HepG2 (cell line): ENCODE data around the gene ACAP2. TPM values are rescaled to one million over a fixed set of nuclear protein-coding genes. Genes with fewer than 3 reads are reported as not detected.

ENCODE experiments used
- ATAC-seq: fragments of 200-7000 bp; cut with Tn5 transposase; 3 replicates; pipeline ENCODE4 v1.9.1; 2020; ENCODE audit warnings: mild to moderate bottlenecking, moderate library complexity
- BruUV-seq: library from RNA; stranded (reverse); fragments of 400-500 nt; replicated peaks from 2 replicates; lab custom pipeline; 2021; lab: Mats Ljungman, UMichigan
- CTCF ChIA-PET: fragments of 300-600 bp; formaldehyde crosslinking; extraction: SDS; loops from one replicate; lab custom pipeline; 2021; ENCODE audit warnings: low total read pairs, inconsistent platforms, low intra/inter-chr PET ratio; lab: Yijun Ruan, JAX
- POLR2A ChIA-PET: fragments of 350-600 bp; sonication (Branson Sonifier 250); formaldehyde crosslinking; loops from one replicate; lab custom pipeline; 2020; ENCODE audit warnings: antibody characterized with exemption, inconsistent platforms; lab: Yijun Ruan, JAX
- DNase-seq: peaks from one replicate; pipeline ENCODE4 v3.0.0-alpha.2; 2015; ENCODE audit warnings: low spot score
- FAIRE-seq: peaks from 3 replicates; lab custom pipeline; 2011; peaks lifted over from hg19 to GRCh38; lab: Jason Lieb, UNC
- H2AFZ ChIP-seq: one replicate; pipeline ENCODE4 v1.6.1; 2011; ENCODE audit warnings: low read length, inconsistent platforms
- H3K27ac ChIP-seq: fragments of 300-600 bp; 3 replicates; pipeline ENCODE4 v1.8.0; 2011; ENCODE audit warnings: mixed run types, mild to moderate bottlenecking, mixed read lengths, low read length, inconsistent platforms; ENCODE audit not compliant: insufficient read depth; ENCODE audit errors: extremely low read length
- H3K27me3 ChIP-seq, 2 experiments: fragments of 200-600 bp in 1 of 2; 2 replicates in 1 of 2; 3 replicates in 1 of 2; pipeline versions ENCODE4 v1.6.0 to v1.8.0; 2011; ENCODE audit warnings: low read length in 2 of 2, mild to moderate bottlenecking in 2 of 2, moderate library complexity in 2 of 2, inconsistent platforms in 1 of 2; ENCODE audit not compliant: insufficient read depth in 2 of 2, control insufficient read depth in 1 of 2
- H3K36me3 ChIP-seq, 2 experiments: fragments of 200-600 bp in 1 of 2; replicated peaks in 1 of 2; 2 replicates in 1 of 2; 3 replicates in 1 of 2; pipeline versions ENCODE4 v1.5.1 to v1.8.0; 2011; ENCODE audit warnings: low read length in 2 of 2, inconsistent platforms in 1 of 2; ENCODE audit not compliant: insufficient read depth in 2 of 2, control insufficient read depth in 1 of 2
- H3K4me1 ChIP-seq: 2 replicates; pipeline ENCODE4 v1.5.1; 2012; ENCODE audit warnings: low read length, inconsistent platforms; ENCODE audit not compliant: insufficient read depth
- H3K4me2 ChIP-seq: 2 replicates; pipeline ENCODE4 v1.6.0; 2011; ENCODE audit warnings: low read depth, low read length, inconsistent platforms
- H3K4me3 ChIP-seq, 3 experiments: fragments of 200-600 bp in 1 of 3; sonication (generic), shearing (Covaris generic) in 1 of 3; replicated peaks in 1 of 3; 2 replicates each; pipeline ENCODE4 v1.5.1; 2011 to 2016; ENCODE audit warnings: low read length in 3 of 3, inconsistent platforms in 2 of 3, low read depth in 2 of 3, mild to moderate bottlenecking in 2 of 3, control low read depth in 1 of 3, mixed read lengths in 1 of 3; ENCODE audit not compliant: insufficient read depth in 1 of 3
- H3K79me2 ChIP-seq: one replicate; pipeline ENCODE4 v1.6.1; 2011; ENCODE audit warnings: low read length, inconsistent platforms; ENCODE audit not compliant: insufficient read depth
- H3K9ac ChIP-seq: 2 replicates; pipeline ENCODE4 v1.6.0; 2011; ENCODE audit warnings: mild to moderate bottlenecking, low read depth, low read length, inconsistent platforms; ENCODE audit not compliant: insufficient read depth
- H3K9me3 ChIP-seq: 2 replicates; pipeline ENCODE4 v1.5.1; 2012; ENCODE audit warnings: mild to moderate bottlenecking, low read length
- H4K20me1 ChIP-seq: 2 replicates; pipeline ENCODE4 v1.6.0; 2011; ENCODE audit warnings: inconsistent platforms, mild to moderate bottlenecking, low read length, moderate library complexity; ENCODE audit not compliant: insufficient read depth
- ETS1 ChIP-seq: sonication (generic); formaldehyde crosslinking; IDR thresholded peaks from 2 replicates; pipeline ENCODE4 v1.4.0; 2020; ENCODE audit warnings: missing genetic modification reagents
- MAFK ChIP-seq, 2 experiments: IDR thresholded peaks in 1 of 2; conservative IDR thresholded peaks in 1 of 2; 2 replicates each; pipeline ENCODE4 v1.6.1; 2011; ENCODE audit warnings: improper control_type of control experiment in 2 of 2, low read length in 2 of 2
- NFE2L2 ChIP-seq: fragments of 150-350 bp; IDR thresholded peaks from 2 replicates; pipeline ENCODE4 v1.6.1; 2014; ENCODE audit warnings: low read length
- ZFP90 ChIP-seq: sonication (generic); formaldehyde crosslinking; IDR thresholded peaks from 2 replicates; pipeline ENCODE4 v1.8.0; 2022; ENCODE audit warnings: missing genetic modification reagents, mild to moderate bottlenecking, inconsistent platforms, borderline replicate concordance
- ZNF430 ChIP-seq: sonication (generic); formaldehyde crosslinking; IDR thresholded peaks from 2 replicates; pipeline ENCODE4 v1.9.0; 2021; ENCODE audit warnings: mild to moderate bottlenecking, missing genetic modification reagents
- WGBS: methylation state at CpG from one replicate; pipeline ENCODE4 v1.1.6; 2017; ENCODE audit warnings: low lambda C conversion rate; 5-methylcytosine and 5-hydroxymethylcytosine counted together
- in situ Hi-C: cut with HindIII; loops from 2 replicates; pipeline ENCODE4 v1.10.0; 2017; ENCODE audit warnings: low pct_unique_long_range_greater_than_20kb; ENCODE audit not compliant: extremely low pct_ligation_motif_present
- intact Hi-C: fragments of 100-400 bp; cut with micrococcal nuclease; formaldehyde crosslinking; loops from one replicate; pipeline ENCODE4 v1.10.0; 2022; ENCODE audit not compliant: unreplicated experiment
- polyA plus RNA-seq, 8 experiments: library from polyadenylated mRNA; depleted of rRNA in 3 of 8; stranded (reverse) in 7 of 8; unstranded in 1 of 8; fragments of >200 nt; fragmentation: Illumina TruSeq in 4 of 8; extraction: Trizol in 4 of 8; gene quantifications; 2 replicates each; pipeline versions ENCODE4 v1.2.1 to v1.2.3, GENCODE V29; 2011 to 2016; ENCODE audit warnings: low read depth in 4 of 8, missing spikeins in 1 of 8, mixed read lengths in 1 of 8; ENCODE audit not compliant: insufficient read depth in 1 of 8
- total RNA-seq, 5 experiments: library from RNA; depleted of rRNA; stranded (reverse); fragments of >200 nt; fragmentation: Illumina TruSeq; extraction: Trizol; gene quantifications; 2 replicates each; pipeline ENCODE4 v1.2.3, GENCODE V29; 2016; ENCODE audit warnings: low read depth in 1 of 5

Gene ACAP2
- total and polyA plus RNA-seq, 2 of the 13 experiments (the other 11 are each of a cell fraction or from before 2014, with no cell fraction given) = 7.3 to 23.9 TPM

GRCh38 chr3:195441476-195441991, 1.3 kb downstream of the ACAP2 start (continued):
- TF ChIP-seq ETS1 (CRISPR knock-in tag) (no peak), ZNF430 (CRISPR knock-in tag) (no peak)

GRCh38 chr3:195441051-195441450, 1.8 kb downstream of the ACAP2 start:
- Histone ChIP-seq H3K4me3 (peak overlapping the region in 2 of 3 experiments; percentile 72 to 91; a peak in 3 of 6 replicates), H3K36me3 (no peaks in the 10 kb centered on the region), H2AFZ (no peak overlapping the region), H3K9me3 (no peaks in the 10 kb centered on the region), H4K20me1 (no peaks in the 10 kb centered on the region), H3K4me1 (peaks cover 36% of the 10 kb centered on the region), H3K4me2 (peak overlapping the region; percentile 87), H3K27me3 (no peaks in the 10 kb centered on the region), H3K9ac (peak overlapping the region; percentile 91; the same call in 1 of the 2 replicates), H3K79me2 (peaks cover 47% of the 10 kb centered on the region), H3K27ac (peak overlapping the region; percentile 89)
- CTCF ChIA-PET = no interaction called here
- POLR2A ChIA-PET = no interaction called here
- intact Hi-C loops (loop anchor here (10.0 kb wide), 1 partner anchor 84 kb away; no protein-coding TSS in a partner anchor), in situ Hi-C loops (no loop called here)
- WGBS = 34% methylated on average over 2 of the region's 2 CpGs
- FAIRE-seq (no peak), DNase-seq (no peak), ATAC-seq (no peak)
- TSS peak; percentile 66 for BruUV-seq
- TF ChIP-seq MAFK (conservative IDR thresholded peaks at IDR 0.05 in 1 of 2, IDR thresholded peaks at IDR 0.05 in 1 of 2; ENCODE audit: low read length in 2 of 2) (peak in 1 of 2 experiments; percentile 42; a peak in 1 of 4 replicates), NFE2L2 (peak; percentile 89), ZFP90 (CRISPR knock-in tag) (no peak)
